Activated CD8-positive, alpha-beta memory T cell treated with anti-CD3 and anti-CD28 coated beads, Interleukin-2, amount 50 U/mL, for 24 hours (primary cell): ENCODE results near the gene TTC9C.
"Not testable (repeated sequence)": the region's sequence is repeated elsewhere in the genome, so short reads cannot be mapped to it uniquely, and the experiment has no call there.

Source experiments
- DNase-seq: peaks from one replicate; pipeline ENCODE4 v3.0.0-alpha.2; 2020; ENCODE audit errors: extremely low read depth

Gene TTC9C

DNA sequence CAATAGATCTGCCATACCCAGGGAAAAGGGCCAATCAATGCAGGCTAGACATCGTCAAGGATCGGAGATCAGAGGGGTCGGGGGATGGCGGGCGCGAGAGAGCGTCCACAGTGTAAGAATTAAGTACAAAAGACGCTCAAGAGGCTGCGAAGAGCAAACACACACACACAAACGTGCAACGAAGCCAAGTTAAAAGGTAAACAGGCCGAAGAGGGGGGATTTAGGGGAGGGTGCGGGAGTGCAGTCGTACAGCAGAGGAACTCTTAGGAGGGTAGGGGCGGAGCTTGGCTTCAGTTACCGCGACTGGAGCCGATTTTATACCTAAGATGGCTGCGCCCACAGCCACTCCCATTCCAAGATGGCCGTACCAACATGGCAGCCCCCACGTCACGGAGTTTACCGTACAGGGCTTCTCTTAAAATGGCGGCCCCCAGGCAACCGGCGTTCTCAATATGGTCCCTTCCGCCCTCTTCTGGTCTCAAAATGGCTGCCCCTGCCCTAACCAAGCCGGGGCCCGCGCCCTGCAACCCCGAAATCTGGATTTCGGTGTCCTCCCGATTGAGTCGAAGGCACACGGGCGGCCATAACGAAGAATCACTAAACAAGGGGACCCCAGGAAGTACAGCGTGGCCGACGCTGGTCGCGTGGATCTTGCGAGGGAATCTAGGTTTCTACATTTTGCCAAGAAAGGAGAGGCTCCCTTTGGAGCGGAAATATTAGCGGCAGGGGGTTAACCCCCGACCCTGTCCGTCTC lies 18.9 kb upstream of the TTC9C start:
- DNase-seq: peak; percentile 96

GRCh38 chr11:62710001-62710345 lies 18.3 kb upstream of the TTC9C start:
- DNase-seq: no peak

DNA sequence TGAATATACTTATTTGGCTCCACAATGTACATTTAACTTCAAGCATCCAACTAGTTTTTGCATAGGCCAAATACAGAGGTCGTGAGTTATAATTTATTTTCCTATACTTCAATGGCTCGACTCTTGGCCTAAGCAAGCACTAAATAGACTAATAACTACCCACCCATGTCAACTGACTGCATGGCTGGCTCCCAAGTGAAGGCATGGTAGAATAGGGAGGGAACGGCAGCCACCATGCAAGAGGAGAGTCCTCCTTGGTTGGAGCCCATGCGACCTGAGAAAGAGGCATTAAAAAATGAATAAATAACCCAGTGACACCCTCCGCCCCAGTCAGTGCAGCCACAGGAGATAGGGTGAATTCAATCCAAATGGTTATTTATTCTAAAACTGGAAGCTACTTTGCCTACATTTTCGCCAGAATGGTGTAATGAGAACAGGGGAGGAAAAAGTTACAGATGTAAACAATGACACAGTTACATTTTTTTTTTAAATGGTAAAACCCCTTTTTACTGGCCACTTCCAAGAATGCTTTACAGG lies 15.9 kb upstream of the TTC9C start:
- DNase-seq: no peak

GRCh38 chr11:62712861-62713260 lies 15.4 kb upstream of the TTC9C start:
- DNase-seq: no peak

- DNase-seq: no peak
Measured at GRCh38 chr11:62713343-62713742, 14.9 kb upstream of the TTC9C start.

DNA sequence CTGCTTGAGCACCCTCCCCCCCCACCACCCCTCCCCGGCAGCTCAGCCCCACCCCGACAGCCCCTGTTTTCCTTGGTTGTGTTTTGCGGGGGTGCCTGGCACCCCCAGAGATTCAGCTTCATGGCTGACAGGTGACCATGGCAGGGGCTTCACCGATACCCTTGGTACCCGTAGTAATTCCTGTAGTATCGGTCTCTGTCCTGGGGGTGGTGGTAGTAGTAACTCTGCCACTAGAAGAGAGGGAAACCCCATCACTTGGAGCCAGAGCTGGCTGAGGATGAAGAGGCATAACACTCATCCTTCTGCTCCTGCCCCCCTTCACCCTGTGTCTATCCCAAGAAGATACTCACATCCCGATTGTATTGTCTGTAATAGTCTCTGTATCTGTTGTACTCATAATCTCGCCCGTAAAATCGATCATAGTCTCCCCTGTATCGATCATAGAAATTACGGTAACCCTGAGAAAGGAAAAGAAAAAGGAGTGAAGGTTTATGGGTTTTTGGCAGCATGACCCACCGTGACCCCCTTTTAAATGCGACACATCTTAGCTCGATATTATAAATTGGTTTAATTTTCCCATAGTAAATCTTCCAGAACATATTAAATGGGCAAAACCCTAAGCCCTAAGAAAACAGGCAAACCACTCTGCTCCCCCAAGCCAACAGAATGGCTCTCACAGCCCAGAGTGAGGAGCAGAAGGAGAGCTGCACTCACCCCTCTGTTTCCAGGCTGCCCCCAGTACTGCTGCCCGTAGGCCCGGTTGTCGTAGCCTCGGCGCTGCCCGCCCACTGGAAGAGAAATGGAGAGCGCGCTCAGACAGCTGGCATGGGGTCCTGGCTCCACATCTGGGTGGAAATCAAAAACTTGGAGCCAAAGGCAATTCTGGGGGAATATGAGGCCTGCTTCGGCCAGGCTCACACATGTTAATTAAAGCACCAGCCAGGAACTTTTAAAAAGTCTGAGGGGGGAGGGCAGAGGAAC lies 12.8 kb upstream of the TTC9C start:
- DNase-seq: no peak

- DNase-seq: no peak
Measured at GRCh38 chr11:62716206-62716605, 12.1 kb upstream of the TTC9C start.

GRCh38 chr11:62716816-62717215 lies 11.5 kb upstream of the TTC9C start:
- no peak for DNase-seq

DNA sequence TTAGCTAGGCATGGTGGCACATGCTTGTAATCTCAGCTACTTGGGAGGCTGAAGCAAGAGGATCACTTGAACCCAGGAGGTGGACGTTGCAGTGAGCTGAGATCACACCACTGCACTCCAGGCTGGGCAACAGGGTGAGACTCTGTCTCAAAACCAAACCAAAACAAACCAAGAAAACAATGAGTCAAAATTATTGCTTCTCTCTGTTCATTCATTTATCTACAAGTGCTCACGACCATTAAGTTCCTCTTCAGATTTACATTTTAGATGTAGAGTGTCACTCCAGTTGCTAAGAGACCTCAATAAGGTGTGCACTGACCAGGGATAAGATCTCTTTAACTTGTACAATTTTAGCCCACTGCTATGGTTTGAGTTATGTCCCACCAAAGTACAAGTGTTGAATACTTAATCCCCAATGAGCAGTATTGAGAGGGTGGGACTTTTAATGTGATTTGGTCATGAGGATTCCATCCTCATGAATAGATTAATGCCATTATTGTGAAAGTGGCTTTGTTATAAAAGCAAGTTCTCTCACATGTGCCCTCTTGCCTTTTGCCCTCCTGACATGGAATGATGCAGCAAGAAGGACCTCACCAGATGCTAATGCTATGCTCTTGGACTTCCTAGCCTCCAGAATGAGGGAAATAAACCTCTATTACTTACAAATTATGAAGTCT lies 8.8 kb upstream of the TTC9C start:
- DNase-seq: no peak

GRCh38 chr11:62721994-62722393 lies 6.3 kb upstream of the TTC9C start:
- no peak for DNase-seq

DNA sequence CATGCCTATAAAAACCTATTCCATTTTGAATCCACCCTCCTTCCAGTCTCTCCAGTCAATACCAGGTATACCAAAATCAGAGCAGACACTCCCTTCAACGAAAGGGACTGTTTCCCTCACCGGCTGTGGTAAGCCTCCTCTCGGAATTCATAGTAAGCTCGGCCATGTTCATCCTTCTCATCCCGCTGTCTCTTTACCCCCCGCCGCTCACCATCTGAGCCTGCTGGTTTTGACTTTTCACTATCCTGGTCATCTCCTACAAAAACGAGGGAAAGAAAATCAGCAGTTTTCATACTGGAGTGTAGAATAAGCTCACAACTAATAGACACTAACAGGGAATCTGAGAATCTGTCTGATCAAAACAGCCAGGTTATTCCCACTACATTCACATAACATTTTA lies 4.1 kb upstream of the TTC9C start:
- no peak for DNase-seq

DNA sequence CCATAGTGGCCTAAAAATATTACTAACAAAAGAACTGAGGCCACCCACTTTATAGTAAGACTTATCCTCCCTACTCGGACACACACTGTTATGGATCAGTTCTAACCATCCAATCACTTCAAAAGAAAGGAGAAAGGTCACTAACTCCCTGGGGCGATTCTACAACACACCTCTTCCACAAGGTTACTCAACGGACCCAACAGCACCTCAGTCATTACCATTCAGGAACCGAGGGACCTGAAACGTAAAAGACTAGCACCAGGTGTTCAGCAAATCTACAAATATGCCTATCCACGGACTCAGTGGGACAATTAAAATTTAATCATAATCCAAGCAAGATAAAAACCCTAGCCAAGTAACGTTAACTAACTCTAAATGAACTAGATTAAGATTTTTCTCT lies 2.6 kb upstream of the TTC9C start:
- DNase-seq: no peak

- no peak for DNase-seq
Measured at GRCh38 chr11:62726156-62726914, 2.0 kb upstream of the TTC9C start.

- no peak for DNase-seq
Measured at GRCh38 chr11:62726915-62727164, 1.4 kb upstream of the TTC9C start.

- peak; percentile 96 for DNase-seq
Measured at GRCh38 chr11:62727165-62727871, 968 bp upstream of the TTC9C start, which contains the start of gene HNRNPUL2. Gene HNRNPUL2 (minus strand): TSS chr11:62727457. CDS start chr11:62727156, 301 bp downstream.

GRCh38 chr11:62727872-62728170 lies 465 bp upstream of the TTC9C start:
- peak; percentile 59 for DNase-seq

- not testable (repeated sequence) for DNase-seq
Measured at GRCh38 chr11:62730076-62730475, 1.8 kb downstream of the TTC9C start.

GRCh38 chr11:62732830-62733229 lies 4.5 kb downstream of the TTC9C start:
- no peak for DNase-seq

DNA sequence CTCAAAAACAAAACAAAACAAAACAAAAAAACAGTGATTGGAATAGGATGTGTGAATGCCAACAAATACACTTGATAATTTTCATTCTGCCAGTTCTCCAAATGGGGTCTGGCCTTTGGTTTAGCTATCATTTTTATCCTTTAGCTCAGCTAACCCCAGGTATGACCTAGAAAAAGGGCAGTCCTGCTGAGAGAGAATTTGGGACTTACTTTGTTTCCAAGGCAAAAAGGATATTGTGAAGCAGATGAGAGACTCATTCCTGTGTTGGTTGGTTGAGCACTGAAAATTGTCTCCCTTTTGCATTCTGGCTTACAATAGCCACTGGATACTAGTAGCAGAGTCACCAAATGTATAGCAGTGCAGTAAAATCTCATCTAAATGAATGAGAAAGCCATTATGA lies 8.9 kb downstream of the TTC9C start:
- no peak for DNase-seq

DNA sequence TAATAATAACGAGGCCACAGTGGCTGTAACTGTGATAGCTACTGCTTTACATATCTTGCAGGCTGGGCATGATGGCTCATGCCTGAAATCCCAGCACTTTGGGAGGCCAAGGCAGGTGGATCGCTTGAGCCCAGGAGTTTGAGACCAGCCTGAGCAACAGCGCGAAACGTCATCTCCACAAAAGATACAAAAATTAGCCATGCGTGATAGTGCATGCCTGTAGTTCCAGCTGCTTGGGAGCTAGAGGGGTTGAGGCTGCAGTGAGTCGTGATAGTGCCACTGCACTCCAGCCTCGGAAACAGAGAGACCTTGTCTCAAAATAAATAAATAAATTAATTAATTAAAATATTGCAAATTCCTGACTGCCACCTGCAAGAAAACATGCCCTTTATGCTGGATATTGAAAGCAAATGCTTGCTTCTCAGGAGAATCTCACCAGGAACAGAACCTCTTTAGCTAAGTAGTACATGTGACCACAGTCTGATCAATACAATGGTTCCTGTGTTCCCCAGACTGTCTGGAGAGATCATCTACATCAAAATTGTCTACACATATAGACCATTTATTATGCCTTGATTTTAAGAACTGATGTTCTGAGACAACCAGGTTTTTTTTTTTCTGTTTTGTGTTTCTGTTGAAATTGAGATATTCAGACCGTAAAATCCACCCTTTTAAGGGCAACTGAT lies 19.3 kb downstream of the TTC9C start:
- no peak for DNase-seq

DNA sequence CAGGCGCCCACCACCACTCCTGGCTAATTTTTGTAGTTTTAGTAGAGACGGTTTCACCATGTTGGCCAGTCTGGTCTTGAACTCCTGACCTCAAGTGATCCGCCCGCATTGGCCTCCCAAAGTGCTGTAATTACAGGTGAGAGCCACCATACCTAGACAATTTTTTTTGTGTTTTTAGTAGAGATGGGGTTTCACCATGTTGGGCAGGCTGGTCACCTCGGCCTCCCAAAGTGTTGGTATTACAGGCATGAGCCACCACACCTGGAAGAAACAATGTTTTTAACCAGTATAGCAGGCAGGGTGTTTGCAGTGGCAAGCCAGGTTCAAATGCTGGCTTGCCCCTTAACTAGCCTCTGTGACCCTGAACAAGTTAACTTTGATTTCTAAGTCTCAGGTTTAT lies 21.6 kb downstream of the TTC9C start:
- not testable (repeated sequence) for DNase-seq
